ENCODE results near the gene CAMLG. TPM values are rescaled to one million over a fixed set of nuclear protein-coding genes. Genes with fewer than 3 reads are reported as not detected.

CAMLG gene
- 31.2 and 35.9 TPM in 2 replicates for total RNA-seq

GRCh38 chr5:134738133-134738962 lies at the start of gene CAMLG:
Gene CAMLG, plus strand, starts transcription at chr5:134738548. Its CDS starts 73 bp downstream, at chr5:134738621.

GRCh38 chr5:134758504-134759341 lies 20.4 kb downstream of the CAMLG start, which contains the start of gene DDX46:
Gene DDX46, plus strand, starts transcription at chr5:134758779. Its CDS starts 160 bp downstream, at chr5:134758939.

Other genes with a start within 250 kb of the CAMLG start
- gene JADE2, start 212.9 kb upstream of the CAMLG start, total RNA-seq: 22.9 and 32.2 TPM in 2 replicates
- gene SAR1B, start 105.7 kb upstream of the CAMLG start, total RNA-seq: 136 and 152 TPM in 2 replicates
- 18.0 and 23.3 TPM in 2 replicates for gene SEC24A, start 89.8 kb upstream of the CAMLG start, total RNA-seq
- gene DDX46, start 20.2 kb downstream of the CAMLG start, total RNA-seq: 20.1 and 21.3 TPM in 2 replicates
- 40.8 and 47.3 TPM in 2 replicates for gene C5orf24, start 107.4 kb downstream of the CAMLG start, total RNA-seq
- 136 and 163 TPM in 2 replicates for gene TXNDC15, start 135.8 kb downstream of the CAMLG start, total RNA-seq
- 5.9 and 6.1 TPM in 2 replicates for gene PCBD2, start 166.6 kb downstream of the CAMLG start, total RNA-seq
- 0.13 and 0.25 TPM in 2 replicates for gene CATSPER3, start 229.4 kb downstream of the CAMLG start, total RNA-seq